GM19463 (cell line): ENCODE data around the gene FRZB.
"Not testable (repeated sequence)": the region's sequence is repeated elsewhere in the genome, so short reads cannot be mapped to it uniquely, and the experiment has no call there.

ENCODE experiments used
- ATAC-seq: cut with Tn5 transposase; IDR thresholded peaks from one replicate; pipeline ENCODE4 v1.9.1; 2021; ENCODE audit warnings: mild to moderate bottlenecking, moderate library complexity; ENCODE audit not compliant: unreplicated experiment

The FRZB gene

DNA sequence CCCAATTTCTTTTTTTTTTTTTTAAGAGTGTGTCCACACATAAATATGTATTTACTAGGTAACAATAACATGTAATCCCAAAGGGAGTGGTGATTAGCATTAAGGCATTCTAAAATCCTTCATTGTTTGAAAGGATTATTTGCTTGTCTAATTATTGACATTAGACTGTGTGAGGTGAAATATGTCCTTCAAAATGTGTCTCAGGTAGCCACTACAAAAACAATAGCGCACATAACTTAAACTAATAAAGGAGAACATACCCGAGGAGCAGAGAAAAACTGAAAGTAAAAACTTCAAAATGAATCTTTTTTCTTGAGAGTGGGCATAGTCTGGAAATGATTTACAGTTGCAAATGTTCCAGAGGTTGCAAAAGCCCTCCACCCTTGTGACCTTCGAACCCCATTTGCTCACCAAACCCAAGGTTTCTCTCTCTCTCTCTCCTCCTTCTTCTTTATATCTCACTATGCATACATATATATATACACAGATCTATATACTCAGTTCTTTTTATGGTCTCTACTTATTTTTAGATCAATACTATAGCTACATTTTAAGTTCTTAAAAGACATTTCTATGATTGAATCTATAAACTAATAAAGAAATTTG, 24.4 kb upstream of the FRZB start:
- ATAC-seq = no peak

DNA sequence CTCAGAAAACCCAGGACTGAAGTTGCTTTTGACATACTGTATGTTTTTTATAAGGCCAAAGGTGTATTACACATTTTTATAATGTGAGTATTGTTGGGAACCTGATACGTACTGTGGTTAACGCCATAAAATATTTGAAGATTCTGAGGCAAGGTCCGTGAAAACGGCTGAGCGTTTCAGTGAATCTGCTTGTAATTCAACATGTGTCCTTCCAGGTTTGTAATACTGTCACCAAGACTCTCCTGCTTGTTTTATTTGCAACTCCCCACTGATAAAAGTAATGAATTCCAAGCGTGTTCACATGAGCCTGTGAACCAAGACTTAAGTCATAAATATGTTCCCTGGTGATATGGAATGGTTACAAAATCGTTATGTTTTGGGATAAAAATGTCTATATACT, 23.9 kb upstream of the FRZB start:
- no peak for ATAC-seq

GRCh38 chr2:182887753-182888415, 21.4 kb upstream of the FRZB start:
- ATAC-seq = no peak

DNA sequence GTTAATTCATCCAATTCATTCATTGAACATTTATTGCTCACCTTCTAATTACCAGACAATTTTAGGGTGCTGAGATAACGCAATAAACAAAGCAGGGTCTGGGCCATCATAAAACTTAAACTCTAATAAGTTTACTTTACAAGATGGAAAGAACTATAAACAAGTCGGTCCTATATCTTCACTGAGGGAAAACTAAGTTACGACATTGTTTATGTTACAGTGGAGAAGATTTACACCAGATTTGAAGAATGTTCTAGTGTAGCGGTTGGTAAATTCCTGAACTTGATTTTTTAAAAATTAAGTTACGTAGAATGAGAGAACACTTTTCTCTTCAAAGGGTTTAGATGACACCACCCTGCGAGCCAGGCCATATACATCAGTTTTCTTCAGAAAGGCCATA, 20.7 kb upstream of the FRZB start:
- ATAC-seq = no peak

DNA sequence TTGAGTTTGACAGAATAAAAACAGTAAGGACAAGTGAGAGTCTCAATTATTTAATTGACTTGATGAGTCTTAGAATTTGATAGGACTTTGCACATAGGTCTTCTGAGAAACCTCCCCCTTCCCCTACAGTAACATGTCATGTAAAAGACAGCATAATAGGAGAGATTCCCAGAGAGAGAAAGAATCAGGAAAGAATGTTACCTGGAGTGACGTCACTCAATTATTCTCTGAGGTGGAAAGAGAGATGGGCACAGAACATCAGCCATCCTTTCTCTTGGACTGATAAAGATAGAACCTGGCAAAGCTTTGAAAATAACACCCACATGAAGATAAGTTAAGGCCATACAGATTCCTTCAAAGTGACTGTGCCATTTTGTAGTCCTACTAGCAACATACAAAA, 19.3 kb upstream of the FRZB start:
- no peak for ATAC-seq

GRCh38 chr2:182883451-182883850, 17.0 kb upstream of the FRZB start:
- no peak for ATAC-seq

DNA sequence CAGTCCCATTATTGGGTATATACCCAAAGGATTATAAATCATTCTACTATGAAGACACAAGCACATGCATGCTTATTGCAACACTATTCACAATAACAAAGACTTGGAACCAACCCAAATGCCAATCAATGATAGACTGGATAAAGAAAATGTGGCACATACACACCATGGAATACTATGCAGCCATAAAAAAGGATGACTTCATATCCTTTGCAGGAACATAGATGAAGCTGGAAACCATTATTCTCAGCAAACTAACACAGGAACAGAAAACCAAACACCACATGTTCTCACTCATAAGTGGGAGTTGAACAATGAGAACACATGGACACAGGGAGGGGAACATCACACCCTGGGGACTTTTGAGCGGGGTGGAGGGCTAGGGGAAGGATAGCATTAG, 13.7 kb upstream of the FRZB start:
- not testable (repeated sequence) for ATAC-seq

DNA sequence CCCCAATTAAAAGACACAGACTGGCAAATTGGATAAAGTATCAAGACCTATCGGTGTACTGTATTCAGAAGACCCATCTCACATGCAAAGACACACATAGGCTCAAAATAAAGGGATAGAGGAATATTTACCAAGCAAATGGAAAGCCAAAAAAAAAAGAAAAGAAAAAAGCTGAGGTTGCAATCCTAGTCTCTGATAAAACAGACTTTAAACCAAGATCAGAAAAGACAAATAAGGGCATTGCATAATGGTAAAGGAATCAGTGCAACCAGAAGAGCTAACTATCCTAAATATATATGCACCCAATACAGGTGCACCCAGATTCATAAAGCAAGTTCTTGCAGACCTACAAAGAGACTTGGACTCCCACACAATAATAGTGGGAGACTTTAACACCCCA, 10.2 kb upstream of the FRZB start:
- not testable (repeated sequence) for ATAC-seq

- ATAC-seq = no peak
Measured at GRCh38 chr2:182870227-182870626, 3.8 kb upstream of the FRZB start.

- no peak for ATAC-seq
Measured at GRCh38 chr2:182868054-182868796, 1.8 kb upstream of the FRZB start.

DNA sequence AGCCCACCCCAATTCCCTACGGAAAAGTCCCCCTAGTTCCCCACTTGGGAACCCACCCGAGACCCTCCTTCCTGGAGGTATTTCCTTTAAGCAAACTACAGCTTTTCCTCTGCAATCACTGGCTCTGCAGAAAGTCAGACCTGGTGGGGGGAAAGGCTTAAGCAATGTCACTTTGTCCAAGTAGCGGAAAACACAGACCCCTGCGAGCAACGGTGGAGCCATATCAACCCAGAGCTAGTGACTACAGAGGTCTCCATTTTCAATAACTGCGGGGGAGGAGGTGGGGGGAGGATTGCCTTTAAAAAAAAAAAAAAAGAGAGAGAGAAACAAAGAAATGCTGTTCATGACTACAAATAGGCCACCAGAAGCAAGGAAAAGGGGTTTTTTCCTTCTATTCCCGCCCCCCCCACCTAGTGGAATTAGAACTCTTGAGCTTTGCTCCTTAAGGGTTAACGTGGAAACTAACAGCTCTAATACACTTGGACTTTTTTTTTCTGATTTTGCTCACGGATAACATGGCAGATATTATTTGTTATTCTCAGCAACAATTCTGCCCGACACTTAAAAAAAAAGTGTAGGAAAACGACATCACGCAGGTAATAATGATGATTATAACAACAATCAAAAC, 1.1 kb upstream of the FRZB start:
- ATAC-seq = no peak

DNA sequence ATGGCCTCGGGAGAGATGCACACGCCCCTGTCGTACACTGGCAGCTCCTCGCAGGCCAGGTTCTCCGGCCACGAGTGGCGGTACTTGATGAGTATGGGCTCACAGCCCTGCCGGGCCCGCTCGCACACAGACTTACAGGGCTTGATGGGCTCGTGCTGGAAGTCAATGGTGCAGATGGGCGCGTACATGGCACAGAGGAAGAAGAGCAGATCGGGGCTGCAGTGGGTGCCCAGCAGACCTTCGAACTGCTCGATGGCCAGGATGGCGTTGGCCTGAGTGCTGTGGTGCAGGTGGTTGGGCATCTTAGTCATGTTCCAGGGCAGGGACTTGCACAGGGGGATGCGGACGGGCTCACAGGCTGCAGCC, 359 bp downstream of the FRZB start:
- no peak for ATAC-seq

DNA sequence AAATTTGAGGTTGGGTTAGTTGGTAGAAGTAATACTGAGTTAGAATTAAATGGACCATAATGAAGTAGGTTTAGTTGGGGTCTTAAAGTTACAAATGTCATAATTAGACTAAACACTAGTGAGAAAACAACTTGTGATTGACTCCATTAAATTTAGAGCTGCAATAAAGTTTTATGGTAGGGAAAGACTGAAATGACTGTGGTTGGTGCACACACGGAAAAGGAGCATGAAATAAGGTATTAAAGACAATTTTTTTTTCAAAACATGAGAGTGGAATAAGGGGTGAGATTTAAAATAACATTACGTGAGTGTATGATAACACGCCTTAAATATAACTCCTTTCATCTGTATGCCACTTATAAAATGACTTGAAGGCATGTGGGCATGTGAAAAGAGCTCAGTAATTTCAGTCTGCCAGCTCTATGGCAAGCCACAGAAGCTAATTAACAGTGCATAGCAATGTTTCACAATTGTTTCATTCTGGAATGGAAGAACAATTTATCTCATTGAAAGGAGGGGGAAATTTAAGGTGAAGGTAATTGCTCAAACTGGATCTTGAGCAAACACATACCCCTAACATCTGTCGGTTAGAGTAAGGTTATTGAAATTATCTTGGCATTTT, 1.4 kb downstream of the FRZB start:
- ATAC-seq = no peak

DNA sequence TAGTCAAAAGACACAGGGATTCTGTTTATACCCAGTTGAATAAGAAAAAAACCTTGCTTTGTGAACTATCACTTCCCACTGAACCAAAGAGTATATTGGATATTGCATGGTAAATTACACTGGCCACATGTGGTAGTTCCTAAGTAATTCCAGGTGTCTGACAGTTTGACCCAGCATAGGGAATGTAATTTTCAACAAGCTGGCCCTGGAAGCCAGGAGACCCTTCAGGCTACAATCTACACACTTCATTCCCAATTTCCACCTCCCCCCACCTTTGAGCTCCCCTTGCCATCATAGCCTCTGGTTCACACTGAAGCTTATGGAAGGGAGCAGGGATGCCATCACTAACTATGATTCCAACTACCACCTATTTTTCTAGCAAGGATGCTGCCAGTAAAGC, 2.8 kb downstream of the FRZB start:
- ATAC-seq = no peak

DNA sequence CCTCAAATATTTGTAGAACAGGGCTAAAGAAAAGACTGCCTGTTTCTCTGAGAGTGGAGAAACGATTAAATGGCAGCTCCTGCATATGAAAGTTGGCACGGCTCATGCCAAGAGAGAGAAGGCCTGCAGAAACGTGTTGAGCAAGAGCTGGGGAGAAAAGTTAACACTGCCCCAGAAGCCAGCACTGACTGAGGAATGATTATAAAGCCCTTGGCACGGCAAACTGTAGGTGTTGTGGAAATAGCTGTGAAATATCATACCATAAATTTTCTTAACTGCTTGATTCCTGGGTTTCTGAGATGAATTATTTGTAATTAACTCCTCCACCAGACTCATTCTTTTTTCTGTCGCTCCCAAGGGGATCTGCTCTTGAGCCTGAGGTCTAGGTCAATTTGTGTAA, 4.3 kb downstream of the FRZB start:
- no peak for ATAC-seq

- ATAC-seq = no peak
Measured at GRCh38 chr2:182860858-182861257, 5.6 kb downstream of the FRZB start.

GRCh38 chr2:182858671-182859070, 7.8 kb downstream of the FRZB start:
- no peak for ATAC-seq

DNA sequence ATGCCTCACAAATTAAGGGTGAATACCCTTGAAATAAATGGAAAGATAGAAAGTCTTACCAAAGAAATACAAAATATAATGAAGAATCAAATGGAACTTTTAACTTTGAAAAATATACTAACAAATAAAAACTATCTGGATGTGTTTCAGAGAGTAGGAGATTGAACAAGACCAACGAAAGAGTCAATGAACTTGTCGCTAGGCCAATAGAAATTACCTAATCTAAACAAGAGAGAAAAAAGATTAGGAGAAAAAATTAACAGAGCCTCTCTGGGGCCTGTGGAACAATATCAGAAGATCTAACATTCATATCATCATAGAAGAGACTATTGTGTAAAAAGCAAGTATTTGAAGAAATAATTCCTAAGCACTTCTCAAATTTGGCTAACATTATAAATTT, 11.1 kb downstream of the FRZB start:
- no peak for ATAC-seq

GRCh38 chr2:182854375-182855105, 11.9 kb downstream of the FRZB start:
- ATAC-seq = no peak

DNA sequence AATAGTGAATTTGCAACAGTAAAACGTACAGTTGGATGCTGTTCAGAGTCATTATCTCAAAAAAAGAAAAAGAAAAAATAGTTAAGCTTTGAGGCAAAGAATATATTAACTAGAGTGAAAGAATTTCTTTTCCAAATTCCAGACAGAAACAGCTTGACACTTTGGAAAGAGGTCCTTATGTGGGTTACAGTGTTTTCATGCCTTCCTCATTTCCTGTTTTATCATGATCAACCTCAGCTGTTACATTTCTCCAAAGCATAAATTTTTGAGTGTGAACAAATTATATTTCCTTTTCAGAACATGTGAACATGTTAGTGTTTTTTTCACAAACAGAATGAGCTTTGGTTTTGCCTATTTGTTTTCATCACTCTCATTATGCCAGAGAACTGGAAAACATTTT, 13.6 kb downstream of the FRZB start:
- ATAC-seq = no peak

GRCh38 chr2:182852090-182852489, 14.3 kb downstream of the FRZB start:
- no peak for ATAC-seq
